Fibroblast of lung (primary cell): ENCODE results near the gene C10orf143. TPM values are rescaled to one million over a fixed set of nuclear protein-coding genes. Genes with fewer than 3 reads are reported as not detected.

Experiments used
- DNase-seq, 2 donors: peaks; one replicate each; pipeline versions ENCODE4 v3.0.0 to v3.0.0-alpha.2; 2010; ENCODE audit warnings: low read depth in 2 of 2
- H2AFZ ChIP-seq: 2 replicates; pipeline ENCODE4 v1.5.1; 2012; ENCODE audit warnings: low read length, control low read depth, inconsistent platforms
- H3K27ac ChIP-seq: 2 replicates; pipeline ENCODE4 v1.5.1; 2011; ENCODE audit warnings: low read length, control low read depth; ENCODE audit not compliant: insufficient read depth
- H3K27me3 ChIP-seq: 2 replicates; pipeline ENCODE4 v1.5.1; 2011; ENCODE audit warnings: mild to moderate bottlenecking, low read length; ENCODE audit not compliant: control insufficient read depth, insufficient read depth
- H3K36me3 ChIP-seq: 2 replicates; pipeline ENCODE4 v1.5.1; 2011; ENCODE audit warnings: low read length; ENCODE audit not compliant: control insufficient read depth, insufficient read depth
- H3K4me1 ChIP-seq: 2 replicates; pipeline ENCODE4 v1.5.1; 2011; ENCODE audit warnings: low read length; ENCODE audit not compliant: control insufficient read depth, insufficient read depth; ENCODE audit errors: extremely low read depth
- H3K4me2 ChIP-seq: 2 replicates; pipeline ENCODE4 v1.5.1; 2011; ENCODE audit warnings: low read length, control low read depth; ENCODE audit not compliant: insufficient read depth; ENCODE audit errors: extremely low read depth
- H3K4me3 ChIP-seq, 4 experiments: fragments of 200-600 bp in 1 of 4; sonication (generic) in 1 of 4; replicated peaks in 1 of 4; 2 replicates each; pipeline ENCODE4 v1.5.1; 2011 to 2016; ENCODE audit warnings: low read length in 4 of 4, low read depth in 3 of 4, mild to moderate bottlenecking in 3 of 4, control low read depth in 2 of 4, inconsistent platforms in 1 of 4, mixed read lengths in 1 of 4; ENCODE audit not compliant: insufficient read depth in 1 of 4; ENCODE audit errors: control extremely low read depth in 1 of 4
- H3K79me2 ChIP-seq: 2 replicates; pipeline ENCODE4 v1.5.1; 2012; ENCODE audit warnings: mild to moderate bottlenecking, low read length, inconsistent platforms; ENCODE audit not compliant: control insufficient read depth, insufficient read depth
- H3K9ac ChIP-seq: 2 replicates; pipeline ENCODE4 v1.5.1; 2011; ENCODE audit warnings: mild to moderate bottlenecking, low read length, control low read depth; ENCODE audit not compliant: insufficient read depth
- H3K9me3 ChIP-seq: 2 replicates; pipeline ENCODE4 v1.5.1; 2012; ENCODE audit warnings: low read depth, low read length; ENCODE audit not compliant: control insufficient read depth, insufficient read depth
- H4K20me1 ChIP-seq: 2 replicates; pipeline ENCODE4 v1.5.1; 2011; ENCODE audit warnings: low read length; ENCODE audit not compliant: control insufficient read depth, insufficient read depth; ENCODE audit errors: extremely low read depth
- EZH2 ChIP-seq: IDR thresholded peaks from 2 replicates; pipeline ENCODE4 v1.5.1; 2012; ENCODE audit warnings: low read length, control low read depth, mild to moderate bottlenecking; ENCODE audit errors: missing control alignments
- polyA plus RNA-seq, 2 donors: library from polyadenylated mRNA; depleted of rRNA in 1 of 2; stranded (reverse) in 1 of 2; unstranded in 1 of 2; fragments of >200 nt; gene quantifications; 2 replicates each; pipeline ENCODE4 v1.2.1, GENCODE V29; 2011 to 2012; ENCODE audit warnings: missing spikeins in 1 of 2
- total RNA-seq: library from RNA; depleted of rRNA; stranded (reverse); fragments of >200 nt; gene quantifications from 2 replicates; pipeline ENCODE4 v1.2.1, GENCODE V29; 2014
- TF ChIP-seq, protein P1 (sequence below), 2 donors: IDR thresholded peaks in 1 of 2; conservative IDR thresholded peaks in 1 of 2; 1 replicate in 1 of 2; 2 replicates in 1 of 2; pipeline ENCODE4 v1.5.1; 2011 to 2012; ENCODE audit warnings: low read length in 2 of 2, control low read depth in 1 of 2, inconsistent platforms in 1 of 2, low read depth in 1 of 2, mild to moderate bottlenecking in 1 of 2

Gene C10orf143
- total and polyA plus RNA-seq, 2 donors (not counting 1 experiment from before 2014, with no cell fraction given), result 1.5 to 2.0 TPM

- Histone ChIP-seq H3K27ac (no peak overlapping the region), H3K9ac (no peak overlapping the region), H3K27me3 (no peaks in the 10 kb centered on the region), H3K36me3 (no peaks in the 10 kb centered on the region), H3K79me2 (peaks cover 77% of the 10 kb centered on the region), H3K9me3 (no peaks in the 10 kb centered on the region), H3K4me2 (no peak overlapping the region), H3K4me1 (peaks cover 6% of the 10 kb centered on the region), H3K4me3 (no peak overlapping the region), H4K20me1 (no peaks in the 10 kb centered on the region), H2AFZ (no peak overlapping the region)
- no peak for TF ChIP-seq EZH2
- TF ChIP-seq, protein P1, sequence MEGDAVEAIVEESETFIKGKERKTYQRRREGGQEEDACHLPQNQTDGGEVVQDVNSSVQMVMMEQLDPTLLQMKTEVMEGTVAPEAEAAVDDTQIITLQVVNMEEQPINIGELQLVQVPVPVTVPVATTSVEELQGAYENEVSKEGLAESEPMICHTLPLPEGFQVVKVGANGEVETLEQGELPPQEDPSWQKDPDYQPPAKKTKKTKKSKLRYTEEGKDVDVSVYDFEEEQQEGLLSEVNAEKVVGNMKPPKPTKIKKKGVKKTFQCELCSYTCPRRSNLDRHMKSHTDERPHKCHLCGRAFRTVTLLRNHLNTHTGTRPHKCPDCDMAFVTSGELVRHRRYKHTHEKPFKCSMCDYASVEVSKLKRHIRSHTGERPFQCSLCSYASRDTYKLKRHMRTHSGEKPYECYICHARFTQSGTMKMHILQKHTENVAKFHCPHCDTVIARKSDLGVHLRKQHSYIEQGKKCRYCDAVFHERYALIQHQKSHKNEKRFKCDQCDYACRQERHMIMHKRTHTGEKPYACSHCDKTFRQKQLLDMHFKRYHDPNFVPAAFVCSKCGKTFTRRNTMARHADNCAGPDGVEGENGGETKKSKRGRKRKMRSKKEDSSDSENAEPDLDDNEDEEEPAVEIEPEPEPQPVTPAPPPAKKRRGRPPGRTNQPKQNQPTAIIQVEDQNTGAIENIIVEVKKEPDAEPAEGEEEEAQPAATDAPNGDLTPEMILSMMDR (conservative IDR thresholded peaks at IDR 0.05 in 1 of 2, IDR thresholded peaks at IDR 0.05 in 1 of 2; ENCODE audit: low read depth in 1 of 2, low read length in 2 of 2), result no peak
- DNase-seq, result no peak
These were observed 29.8 kb upstream of the C10orf143 start for GRCh38 chr10:130140425-130140824.

GRCh38 chr10:130138479-130138866, 27.8 kb upstream of the C10orf143 start:
- no peaks in the 10 kb centered on the region for H4K20me1 ChIP-seq
- no peaks in the 10 kb centered on the region for H3K9me3 ChIP-seq
- no peak for TF ChIP-seq EZH2
- TF ChIP-seq, protein P1 (conservative IDR thresholded peaks at IDR 0.05 in 1 of 2, IDR thresholded peaks at IDR 0.05 in 1 of 2; ENCODE audit: low read depth in 1 of 2, low read length in 2 of 2), result no peak
- no peak overlapping the region for H2AFZ ChIP-seq
- peaks cover 67% of the 10 kb centered on the region for H3K79me2 ChIP-seq
- peak overlapping the region; percentile 96 for H3K4me2 ChIP-seq
- H3K36me3 ChIP-seq, result no peaks in the 10 kb centered on the region
- no peaks in the 10 kb centered on the region for H3K27me3 ChIP-seq
- H3K27ac ChIP-seq, result peak overlapping the region; percentile 25
- H3K4me1 ChIP-seq, result peaks cover 6% of the 10 kb centered on the region
- peak; percentile 38 to 66 for DNase-seq
- H3K4me3 ChIP-seq, result peak overlapping the region in 2 of 4 experiments; percentile 4 to 79
- H3K9ac ChIP-seq, result no peak overlapping the region

GRCh38 chr10:130137659-130138478, 27.2 kb upstream of the C10orf143 start:
- Histone ChIP-seq H3K36me3 (no peaks in the 10 kb centered on the region), H3K9ac (no peak overlapping the region), H2AFZ (no peak overlapping the region), H3K79me2 (peaks cover 62% of the 10 kb centered on the region), H3K4me1 (peaks cover 6% of the 10 kb centered on the region), H4K20me1 (no peaks in the 10 kb centered on the region), H3K27me3 (no peaks in the 10 kb centered on the region), H3K4me3 (peak overlapping the region; percentile 66 to 91 (median 82)), H3K4me2 (peak overlapping the region; percentile 96), H3K27ac (peak overlapping the region; percentile 85), H3K9me3 (no peaks in the 10 kb centered on the region)
- TF ChIP-seq, protein P1 (conservative IDR thresholded peaks at IDR 0.05 in 1 of 2, IDR thresholded peaks at IDR 0.05 in 1 of 2; ENCODE audit: low read depth in 1 of 2, low read length in 2 of 2), result no peak
- no peak for TF ChIP-seq EZH2
- DNase-seq, result no peak
